Measurements from ENCODE around the gene LRP1B.

Gene LRP1B

DNA sequence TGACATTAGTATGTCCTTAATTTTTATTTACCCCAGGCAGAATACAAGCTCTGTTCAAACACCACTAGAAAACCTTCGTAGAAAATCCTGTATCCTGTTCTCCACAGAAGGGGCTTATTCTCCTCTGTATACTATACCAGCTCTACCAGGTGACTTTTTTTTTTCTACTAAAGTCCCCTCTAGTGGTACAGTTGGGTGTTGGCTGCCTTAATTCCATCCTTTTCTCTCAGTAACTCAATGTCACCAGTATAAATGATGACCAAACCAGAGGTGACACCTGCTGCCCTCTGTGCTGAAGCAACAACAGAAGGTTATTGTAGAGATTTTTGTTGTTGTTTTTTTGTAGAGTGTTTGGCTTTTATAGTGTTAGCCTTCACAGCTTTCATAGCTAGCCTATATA is 1322.0 kb downstream of the LRP1B start:
- DNase-seq (ENCODE audit: low read depth), result no peak

DNA sequence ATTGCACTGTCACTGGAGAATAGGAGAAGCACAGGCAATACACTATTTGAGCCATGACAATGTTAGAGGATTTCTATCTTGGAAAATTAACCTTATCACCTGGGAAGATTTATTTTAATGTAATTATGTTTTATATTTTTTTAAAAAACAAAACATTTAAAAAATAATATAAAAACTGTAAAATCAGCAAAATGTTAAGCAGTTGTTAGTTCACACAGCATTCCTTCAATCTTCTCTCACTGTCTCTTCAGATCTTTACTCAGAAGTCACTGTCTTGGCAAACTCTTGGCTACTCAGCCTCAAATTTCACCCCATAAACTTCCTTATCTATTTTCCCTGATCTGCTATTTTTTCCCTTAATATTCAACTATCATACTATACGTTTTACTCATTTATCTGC is 1322.6 kb downstream of the LRP1B start:
- no peak for DNase-seq (ENCODE audit: low read depth)

DNA sequence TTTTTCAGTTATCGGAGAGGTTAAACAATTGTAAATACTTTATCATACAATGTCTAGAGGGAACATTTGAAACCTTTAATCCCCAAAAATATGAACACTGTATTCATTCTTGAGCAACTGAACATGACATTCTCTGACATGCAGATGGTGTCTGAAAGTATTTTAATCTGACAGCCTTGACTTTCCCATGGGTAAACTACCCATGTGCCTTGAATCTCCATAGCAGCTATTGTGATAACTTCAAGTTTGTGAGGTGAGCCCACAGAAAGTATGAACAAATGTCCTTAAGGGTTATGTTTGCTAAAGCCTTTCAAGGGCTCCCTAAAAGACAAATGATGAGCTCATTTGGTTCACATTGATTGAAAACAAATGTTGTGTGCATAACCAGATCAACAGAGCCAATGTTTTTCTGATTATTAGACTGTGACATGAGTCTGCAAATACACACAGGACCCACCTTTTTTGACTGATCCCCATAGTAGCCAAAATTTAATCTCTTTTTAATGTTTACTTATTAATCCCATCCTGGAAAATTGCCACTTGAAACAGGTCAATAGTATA is 1326.0 kb downstream of the LRP1B start:
- no peak for DNase-seq (ENCODE audit: low read depth)

DNA sequence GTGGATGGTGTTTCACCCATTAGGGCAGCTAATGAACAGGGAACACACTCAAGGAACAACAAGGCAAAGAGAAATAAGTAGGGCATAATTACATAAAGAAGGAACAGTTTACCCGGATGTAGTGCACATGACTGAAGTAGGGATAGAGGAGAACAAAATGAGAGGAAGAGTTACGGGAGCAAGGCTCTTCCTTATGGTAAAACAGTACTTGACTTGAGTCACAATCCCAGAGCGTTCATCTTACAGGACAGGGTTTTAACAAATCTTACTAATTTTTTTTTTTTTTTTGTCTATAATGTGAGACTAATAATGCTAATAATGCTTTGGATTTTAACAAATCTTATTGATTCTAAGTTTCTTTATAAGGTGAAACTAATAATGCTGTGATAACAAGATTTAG is 1329.5 kb downstream of the LRP1B start:
- no peak for DNase-seq (ENCODE audit: low read depth)

DNA sequence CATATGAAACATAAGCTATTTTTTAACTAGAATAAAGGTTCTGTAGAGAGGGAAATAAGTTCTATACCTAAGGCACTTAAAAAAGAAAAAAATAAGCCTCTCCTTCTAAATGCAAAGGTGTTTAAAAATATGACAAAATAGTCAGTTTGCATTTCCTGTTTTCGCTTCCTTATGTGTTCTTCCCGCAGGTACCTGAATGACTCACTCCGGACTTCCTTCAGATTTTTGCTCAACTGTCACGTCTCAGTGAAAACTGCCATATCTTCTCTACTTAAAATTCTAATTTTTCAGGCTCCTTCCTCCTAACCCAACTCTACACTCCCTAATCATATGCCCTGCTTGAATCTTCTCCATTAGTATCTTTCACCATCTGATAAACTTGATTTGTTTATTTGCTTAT is 1333.1 kb downstream of the LRP1B start:
- no peak for DNase-seq (ENCODE audit: low read depth)

DNA sequence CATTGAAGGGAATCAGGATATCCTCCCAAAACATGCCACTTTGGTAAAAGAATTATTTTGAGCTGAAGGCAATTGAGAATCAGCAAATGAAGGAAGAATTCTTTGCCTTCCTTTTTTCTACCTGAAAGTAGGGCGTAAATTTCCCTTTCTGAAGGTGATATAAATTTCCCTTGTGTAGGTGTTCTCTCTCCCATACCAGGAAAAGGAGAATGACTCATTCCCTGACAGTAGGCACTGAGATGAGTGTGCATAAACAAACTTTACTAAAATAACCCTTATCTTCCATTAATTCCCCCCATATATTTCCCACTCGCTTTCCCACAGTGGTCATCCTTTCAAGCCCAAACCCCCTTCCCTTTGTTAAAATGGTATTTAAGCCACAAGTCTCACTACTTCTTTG is 1339.0 kb downstream of the LRP1B start:
- DNase-seq (ENCODE audit: low read depth), result no peak

DNA sequence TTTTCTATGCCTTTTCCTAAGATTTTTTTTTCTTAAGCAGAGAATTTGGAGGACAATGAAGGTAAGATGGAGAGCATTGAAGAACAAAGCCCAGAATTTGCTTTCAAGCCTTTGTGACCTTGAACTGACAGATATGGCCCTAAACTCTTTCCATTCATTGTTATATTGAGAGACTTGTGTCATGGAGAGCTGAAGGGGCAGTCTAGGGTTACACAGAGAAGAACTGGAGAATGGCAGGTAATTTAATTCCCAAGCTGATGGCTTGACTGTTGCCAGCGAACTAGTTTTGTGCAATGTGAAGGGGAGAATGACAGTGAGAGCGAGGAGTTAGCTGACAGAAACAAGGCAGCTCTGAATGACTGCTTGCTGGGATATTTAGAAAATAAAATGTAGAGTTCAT is 1344.2 kb downstream of the LRP1B start:
- no peak for DNase-seq (ENCODE audit: low read depth)

DNA sequence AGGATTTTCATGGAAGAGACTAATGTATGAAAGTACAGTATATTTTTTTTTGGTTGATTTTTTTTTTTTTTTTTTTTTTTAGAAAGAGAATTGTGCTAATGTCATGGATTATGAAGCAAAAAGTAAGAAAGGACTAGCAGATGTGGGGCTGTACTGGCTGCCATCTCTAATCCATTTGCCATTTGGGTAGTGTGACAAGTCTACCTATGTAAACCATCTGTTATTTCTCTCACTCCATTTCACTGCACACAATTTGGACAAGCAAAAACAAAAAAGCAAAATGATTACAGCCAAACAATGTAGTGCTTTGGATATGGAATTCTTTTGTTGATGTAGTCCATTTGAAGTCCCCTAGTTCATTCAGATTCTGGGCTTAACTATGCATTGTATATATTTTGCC is 1355.4 kb downstream of the LRP1B start:
- no peak for DNase-seq (ENCODE audit: low read depth)

DNA sequence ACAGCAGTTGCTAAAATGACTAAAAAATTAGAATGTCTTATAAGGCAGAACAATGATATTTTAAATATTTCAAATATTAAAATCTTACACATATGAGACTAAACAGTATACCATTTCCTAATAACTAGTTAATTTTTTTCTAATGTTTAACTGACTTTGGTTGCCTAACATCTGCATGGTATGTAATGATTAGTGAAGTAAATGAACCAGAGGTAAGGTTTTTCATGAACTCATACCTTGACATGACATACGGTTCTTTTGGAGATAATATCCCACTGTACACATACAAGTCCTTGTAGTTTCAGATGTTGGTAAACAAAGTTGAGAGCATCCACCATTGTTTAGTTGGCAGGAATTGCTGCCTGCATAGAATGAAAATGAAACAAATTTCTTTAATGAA is 1360.2 kb downstream of the LRP1B start:
- no peak for DNase-seq (ENCODE audit: low read depth)

DNA sequence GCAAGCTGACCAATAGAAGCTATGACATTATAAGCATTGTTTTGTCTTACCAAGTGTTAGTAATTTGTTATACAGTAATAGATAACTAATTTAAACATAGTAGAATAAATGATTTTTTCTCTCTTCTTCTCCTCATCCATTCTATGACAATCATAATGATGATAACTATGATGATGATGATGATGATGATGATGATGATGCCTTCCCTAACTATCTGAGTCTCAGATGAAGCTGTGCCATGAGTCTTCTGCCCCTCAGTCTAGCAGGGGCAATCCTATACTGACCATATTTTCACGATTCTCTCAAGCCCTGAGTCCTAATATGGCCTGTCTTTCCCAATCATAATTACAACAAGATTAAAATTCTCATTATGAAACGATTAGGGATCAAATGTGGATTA is 1369.0 kb downstream of the LRP1B start:
- no peak for DNase-seq (ENCODE audit: low read depth)

DNA sequence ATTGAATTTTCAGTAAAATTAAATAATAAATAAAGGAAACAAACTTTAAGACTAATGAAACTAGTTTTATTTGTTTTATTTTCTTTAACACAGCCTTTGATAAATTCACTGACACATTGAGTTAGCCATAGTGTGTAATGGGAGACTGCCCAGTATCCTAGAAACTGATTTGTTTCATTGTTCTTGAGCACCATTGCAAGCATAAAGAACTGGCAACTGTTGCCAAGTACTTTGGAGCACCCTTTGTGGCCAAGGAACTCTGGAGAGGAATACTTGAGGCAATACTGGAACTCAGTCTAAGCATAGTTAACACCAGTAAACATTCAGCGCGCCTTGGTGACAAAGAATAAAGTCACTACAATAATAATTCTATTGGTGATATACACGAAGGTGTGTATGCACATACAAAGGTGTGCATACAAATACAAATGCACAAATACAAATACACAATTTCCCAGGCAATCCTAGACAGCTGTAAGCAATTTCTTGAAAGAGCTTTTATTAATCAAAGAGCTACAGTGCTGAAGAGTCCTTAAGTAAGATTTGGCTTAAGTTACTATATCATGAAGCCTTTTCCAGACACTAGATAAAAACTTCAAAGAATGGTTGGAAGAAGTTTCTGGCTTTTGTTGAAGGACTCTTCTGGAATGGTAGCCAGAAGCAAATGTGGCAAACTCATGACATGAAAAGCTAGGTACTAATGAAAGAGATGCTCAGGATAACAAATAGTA is 1371.2 kb downstream of the LRP1B start:
- DNase-seq (ENCODE audit: low read depth), result no peak

DNA sequence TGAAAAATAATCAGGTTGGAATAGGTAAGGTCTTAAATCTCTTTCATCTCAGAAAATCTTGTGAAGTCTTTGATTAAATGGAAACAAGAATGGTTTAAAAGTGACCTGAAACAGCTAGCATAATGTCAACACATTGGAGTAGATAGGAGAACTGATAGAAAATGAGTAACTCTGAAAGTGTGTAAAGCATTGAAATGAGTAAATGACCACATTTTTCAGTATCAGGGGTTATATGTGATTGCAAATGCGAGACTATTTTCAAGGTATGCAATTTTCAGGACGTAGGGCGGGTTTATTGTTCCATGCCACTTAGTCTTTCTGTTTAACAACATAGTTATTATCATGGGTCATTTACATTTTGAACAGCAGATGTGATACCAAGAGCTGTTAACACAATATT is 1383.2 kb downstream of the LRP1B start:
- no peak for DNase-seq (ENCODE audit: low read depth)

DNA sequence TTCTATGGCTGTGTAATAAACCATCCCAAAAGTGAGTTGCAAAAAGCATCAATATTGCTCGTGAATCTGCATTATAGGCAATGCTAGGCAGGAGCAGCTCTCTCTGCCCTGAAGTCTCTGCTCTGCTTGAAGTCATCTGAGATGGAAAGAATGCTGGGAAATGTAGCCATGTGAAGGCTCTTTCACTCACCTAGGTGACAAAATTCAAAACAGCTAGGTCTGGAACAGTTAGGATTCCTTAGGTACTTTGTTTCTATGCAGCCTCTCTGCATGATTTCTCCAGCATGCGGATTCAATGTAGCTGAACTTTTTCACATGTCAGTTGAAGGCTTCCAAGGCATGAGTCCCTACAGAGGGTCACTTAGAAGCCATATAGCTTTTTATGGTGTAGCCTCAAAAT is 1383.7 kb downstream of the LRP1B start:
- DNase-seq (ENCODE audit: low read depth), result no peak

DNA sequence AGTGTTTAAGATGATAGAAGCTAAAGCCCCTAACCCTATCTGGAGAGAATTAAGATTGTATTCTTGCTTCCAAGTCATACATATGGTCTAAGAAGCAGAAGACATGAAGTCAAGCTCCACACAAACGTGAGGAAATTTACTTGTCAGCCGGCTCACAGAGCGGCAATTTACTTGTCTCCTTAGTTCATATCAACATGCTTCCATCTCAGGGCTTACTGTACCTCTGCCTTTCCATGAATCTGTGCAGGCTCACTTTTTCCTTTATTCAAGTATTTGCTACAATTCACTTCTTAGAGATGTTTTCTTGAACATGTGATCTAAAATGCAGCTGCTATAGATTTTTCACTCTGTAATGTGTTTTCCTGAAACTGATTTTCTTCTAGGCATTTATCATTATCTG is 1386.4 kb downstream of the LRP1B start:
- no peak for DNase-seq (ENCODE audit: low read depth)

DNA sequence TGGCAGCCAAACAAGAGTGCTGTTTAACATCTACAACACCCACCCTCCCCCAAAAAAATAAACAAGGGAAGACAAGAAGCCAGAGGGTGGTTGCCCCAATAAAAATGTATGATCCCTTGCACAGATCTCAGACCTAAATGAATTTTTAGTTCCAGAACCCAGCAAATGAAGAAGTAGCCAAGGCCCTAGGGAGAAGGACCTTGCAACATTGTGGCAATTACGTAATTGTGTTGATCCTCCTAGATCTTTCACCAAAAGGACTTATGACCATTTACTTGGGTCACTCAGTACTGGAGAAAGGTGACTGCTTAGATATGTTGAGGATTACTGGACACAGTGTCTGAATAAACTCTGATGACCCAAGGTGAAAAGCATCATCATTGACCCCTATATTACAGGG is 1393.8 kb downstream of the LRP1B start:
- no peak for DNase-seq (ENCODE audit: low read depth)

DNA sequence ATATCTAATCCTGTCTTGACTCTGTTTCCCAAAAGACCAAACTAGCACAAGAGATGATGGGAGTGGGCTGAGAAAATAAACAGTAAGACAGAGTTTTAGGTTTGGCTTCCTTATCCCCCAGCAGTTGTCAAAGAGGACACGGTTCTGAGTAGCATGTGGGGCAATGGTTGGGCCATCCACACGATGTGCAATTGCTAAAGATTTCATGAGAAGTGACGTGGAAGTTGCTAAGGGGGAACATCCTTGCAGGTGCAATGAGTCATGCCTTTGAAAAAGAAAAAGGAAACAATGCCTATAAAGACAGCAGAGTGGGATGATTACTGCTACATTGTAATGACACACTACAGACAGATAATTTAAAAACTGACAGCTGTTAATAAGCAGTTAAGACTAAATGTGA is 1395.8 kb downstream of the LRP1B start:
- DNase-seq (ENCODE audit: low read depth), result no peak

DNA sequence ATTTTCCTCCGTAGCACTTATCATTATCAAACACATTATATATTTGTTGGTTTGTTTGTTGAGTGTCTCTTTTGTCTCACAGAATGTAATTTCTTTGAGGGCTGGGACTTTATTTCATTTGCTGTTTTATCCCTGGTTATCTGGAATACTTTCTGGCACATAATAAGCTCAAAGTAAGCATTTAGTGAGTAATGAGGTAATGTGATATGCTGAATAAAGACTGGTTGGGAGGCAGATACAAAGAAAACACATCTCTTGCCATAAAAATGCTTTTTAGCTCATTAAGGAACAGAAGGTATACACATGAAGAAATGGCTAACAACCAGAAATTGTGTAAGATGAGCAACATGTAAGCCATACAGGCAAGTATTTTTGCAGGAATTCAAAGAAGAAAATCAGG is 1411.8 kb downstream of the LRP1B start:
- no peak for DNase-seq (ENCODE audit: low read depth)

DNA sequence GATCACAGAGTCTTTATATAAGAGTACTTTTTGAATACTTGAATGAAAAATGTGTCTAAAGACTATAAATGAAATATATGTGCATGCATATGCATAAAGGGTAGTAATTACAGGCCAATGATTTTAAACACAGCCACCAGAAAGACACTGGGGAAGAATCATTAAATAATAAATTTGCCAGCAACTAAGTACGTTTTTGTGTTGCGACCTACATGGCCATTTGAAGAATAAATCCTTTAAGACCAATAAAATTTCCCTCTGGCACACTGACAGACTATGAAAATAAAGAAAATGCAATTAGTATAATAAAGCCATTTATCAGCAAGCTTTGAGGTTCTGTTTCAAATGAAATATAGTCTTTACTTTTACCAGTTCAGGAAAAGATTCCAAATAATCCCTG is 1413.3 kb downstream of the LRP1B start:
- no peak for DNase-seq (ENCODE audit: low read depth)

DNA sequence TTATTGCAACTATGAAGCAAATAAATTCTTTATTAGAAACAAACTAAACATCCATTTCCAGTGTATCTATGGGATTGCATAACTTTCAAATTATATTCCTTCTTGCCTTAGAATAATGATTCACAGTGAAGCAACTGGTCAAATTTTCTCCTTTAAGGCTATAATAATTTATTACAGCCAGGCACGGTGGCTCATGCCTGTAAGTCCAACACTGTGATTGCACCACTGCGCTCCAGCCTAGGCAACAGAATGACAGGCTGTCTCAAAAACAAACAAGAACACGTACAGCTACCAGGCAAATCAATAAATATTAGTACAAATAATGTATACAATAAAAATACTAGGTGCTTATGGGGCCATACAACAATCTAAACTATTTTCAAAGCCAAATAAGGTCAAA is 1416.2 kb downstream of the LRP1B start:
- DNase-seq (ENCODE audit: low read depth), result peak; percentile 78

DNA sequence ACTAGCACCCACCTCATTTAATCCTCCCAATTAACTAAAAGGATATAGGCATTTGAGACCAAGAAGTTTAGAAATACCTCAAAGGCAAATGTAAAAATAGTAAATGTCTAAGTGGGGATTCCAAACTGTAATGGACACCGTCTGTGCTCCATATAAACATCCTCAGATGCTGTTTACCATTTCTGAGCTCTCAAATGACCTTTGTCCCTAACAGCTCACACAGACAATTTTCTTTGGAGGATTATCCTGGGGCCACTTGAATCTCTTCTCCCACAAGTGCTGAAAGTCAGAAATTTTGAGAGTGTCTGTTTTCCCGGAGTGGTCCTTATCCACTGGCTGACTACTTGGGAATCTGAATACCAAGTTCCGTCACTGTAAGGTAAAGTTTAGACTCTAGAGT is 1418.9 kb downstream of the LRP1B start:
- DNase-seq (ENCODE audit: low read depth), result no peak

DNA sequence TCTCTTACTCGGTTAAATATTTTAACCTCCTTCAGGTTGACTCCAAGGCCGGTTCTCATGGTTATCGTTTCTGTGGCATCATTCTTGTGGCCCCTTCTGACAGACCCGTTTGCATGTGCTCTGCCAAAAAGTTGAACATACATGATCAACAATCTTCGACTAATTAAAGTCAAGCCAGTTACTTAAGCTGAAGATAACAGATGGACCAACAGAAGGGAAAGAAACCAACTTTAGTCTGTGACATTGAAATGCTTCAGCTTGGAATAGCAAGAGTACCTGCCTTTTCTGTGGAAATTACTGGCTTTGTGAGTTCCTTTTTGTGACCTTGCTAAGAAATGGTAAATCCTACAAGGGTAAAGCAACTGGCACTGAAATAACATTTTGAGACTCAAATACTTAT is 1429.1 kb downstream of the LRP1B start:
- DNase-seq (ENCODE audit: low read depth), result no peak

DNA sequence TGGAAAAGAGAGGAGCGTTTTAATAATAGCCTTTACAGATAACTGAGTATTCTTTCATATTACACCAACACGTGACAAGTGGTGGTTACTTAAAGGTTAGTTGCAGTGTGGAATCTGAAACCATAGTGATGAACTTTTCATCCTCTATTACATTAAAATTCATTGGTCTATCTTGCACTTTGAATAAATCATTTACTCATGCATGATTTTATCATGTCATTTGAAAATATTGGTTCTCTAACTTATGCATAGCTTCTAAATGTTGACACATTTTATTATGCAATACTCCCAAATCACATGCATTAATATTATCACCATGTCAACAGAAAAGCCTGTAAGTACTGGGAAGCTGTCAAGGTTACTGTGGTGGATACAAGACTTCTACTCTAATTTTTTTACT is 1432.2 kb downstream of the LRP1B start:
- peak; percentile 67 for DNase-seq (ENCODE audit: low read depth)

DNA sequence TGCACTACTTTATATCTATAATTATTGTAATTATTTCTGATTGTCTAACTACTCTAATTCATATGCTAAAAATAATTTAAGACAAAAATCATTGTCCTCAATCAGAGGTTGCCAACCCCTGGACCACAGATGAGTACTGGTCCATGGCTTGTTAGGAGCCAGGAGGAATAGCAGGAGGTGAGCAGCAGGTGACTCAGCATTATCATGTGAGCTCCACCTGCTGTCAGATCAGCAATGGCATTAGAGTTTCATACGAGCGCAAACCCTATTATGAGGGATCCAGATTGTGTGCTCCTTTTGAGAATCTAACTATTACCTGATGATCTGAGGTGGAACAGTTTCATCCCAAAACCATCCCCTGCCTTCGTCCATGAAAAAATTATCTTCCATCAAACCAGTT is 1434.4 kb downstream of the LRP1B start:
- DNase-seq (ENCODE audit: low read depth), result no peak

DNA sequence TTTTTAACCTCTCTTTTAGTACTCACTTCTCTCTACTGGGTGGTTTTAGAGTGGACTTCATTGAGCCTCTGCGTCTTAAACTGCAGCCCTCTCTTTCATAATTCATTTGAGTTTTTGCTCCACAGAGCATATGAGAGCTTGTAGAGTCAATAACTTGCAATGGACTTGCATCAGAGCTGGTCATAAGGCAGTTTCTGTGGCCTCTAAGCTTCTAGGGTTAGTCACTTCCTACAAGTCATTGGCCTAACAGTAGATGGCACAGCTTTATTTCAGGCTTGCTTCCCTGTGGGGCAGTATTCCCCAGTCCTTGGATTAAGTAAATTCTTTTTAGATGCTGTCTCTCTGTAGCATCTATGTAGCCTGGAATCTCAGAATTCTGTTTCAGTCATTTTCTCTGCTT is 1435.7 kb downstream of the LRP1B start:
- peak; percentile 78 for DNase-seq (ENCODE audit: low read depth)

Data from amniotic epithelial cell (primary cell).